NK-92 (cell line): ENCODE measurements around the gene KRTAP10-10.
"Not testable (repeated sequence)": the region's sequence is repeated elsewhere in the genome, so short reads cannot be mapped to it uniquely, and the experiment has no call there.

Experiments used
- DNase-seq: peaks from one replicate; lab custom pipeline; 2025; ENCODE audit not compliant: unreplicated experiment; lab: John Stamatoyannopoulos, UW

The KRTAP10-10 gene

GRCh38 chr21:44681861-44682579 is 44.9 kb downstream of the KRTAP10-10 start, which contains the start of gene KRTAP12-1:
Gene KRTAP12-1, minus strand, starts transcription at chr21:44682163. Its CDS starts 40 bp downstream, at chr21:44682123.
- DNase-seq = no peak

- DNase-seq = no peak
Observed at GRCh38 chr21:44682580-44683151, 45.5 kb downstream of the KRTAP10-10 start.

DNA sequence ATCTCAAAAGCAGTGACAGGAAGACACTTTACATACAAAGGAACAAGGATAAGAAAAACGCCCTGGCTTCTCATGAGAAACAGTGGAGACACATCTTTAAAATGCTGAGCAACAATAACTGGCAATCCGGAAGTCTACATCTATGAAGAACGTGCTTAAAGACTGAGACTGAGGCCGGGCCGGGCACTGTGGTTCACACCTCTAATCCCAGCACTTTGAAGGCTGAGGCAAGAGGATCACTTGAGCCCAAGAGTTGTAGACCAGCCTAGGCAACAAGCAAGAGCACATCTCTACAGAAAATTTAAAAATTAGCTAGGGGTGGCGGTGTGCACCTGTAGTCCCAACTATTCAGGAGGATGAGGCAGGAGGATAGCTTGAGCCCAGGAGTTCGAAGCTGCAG is 46.9 kb downstream of the KRTAP10-10 start:
- DNase-seq = no peak

DNA sequence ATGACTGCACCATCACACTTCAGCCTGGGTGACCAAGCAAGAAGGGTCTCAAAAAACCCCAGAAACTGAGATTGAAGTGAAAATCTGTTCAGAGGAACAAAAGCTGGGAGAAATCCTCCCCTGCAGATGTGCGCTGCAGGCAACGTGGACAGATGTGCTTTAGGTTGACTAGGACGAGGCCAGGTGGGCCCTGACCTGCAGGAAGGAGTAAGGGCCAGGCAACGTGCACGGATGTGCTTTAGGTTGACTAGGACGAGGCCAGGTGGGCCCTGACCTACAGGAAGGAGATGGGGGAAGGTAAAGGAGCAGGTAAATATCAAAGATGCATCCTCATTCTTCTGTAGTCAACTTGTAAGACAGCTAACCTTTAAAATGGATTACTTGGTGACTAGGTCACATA is 47.3 kb downstream of the KRTAP10-10 start:
- DNase-seq = no peak

DNA sequence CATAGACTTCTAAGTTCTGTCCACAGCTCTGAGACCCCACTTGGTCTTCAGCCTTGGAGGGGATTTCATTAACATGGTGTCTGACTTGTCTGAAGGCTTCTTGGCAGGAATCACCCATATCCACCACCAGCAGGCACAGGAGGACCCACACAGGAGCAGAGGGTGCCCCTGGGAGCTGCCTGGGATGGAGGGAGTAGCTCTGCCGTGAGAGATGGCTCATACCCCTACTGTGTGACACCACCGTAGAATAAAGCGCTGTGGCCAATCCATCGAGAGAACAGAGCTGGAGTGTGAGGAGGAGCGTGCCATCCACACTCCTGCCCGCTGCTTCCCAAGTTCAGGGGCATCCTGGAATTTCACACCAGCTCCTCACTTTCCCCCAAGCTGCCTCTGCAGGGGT is 47.9 kb downstream of the KRTAP10-10 start:
- not testable (repeated sequence) for DNase-seq

- DNase-seq = no peak
Observed at GRCh38 chr21:44686000-44686781, 49.0 kb downstream of the KRTAP10-10 start.

- DNase-seq = no peak
Observed at GRCh38 chr21:44686843-44687561, 49.8 kb downstream of the KRTAP10-10 start.

DNA sequence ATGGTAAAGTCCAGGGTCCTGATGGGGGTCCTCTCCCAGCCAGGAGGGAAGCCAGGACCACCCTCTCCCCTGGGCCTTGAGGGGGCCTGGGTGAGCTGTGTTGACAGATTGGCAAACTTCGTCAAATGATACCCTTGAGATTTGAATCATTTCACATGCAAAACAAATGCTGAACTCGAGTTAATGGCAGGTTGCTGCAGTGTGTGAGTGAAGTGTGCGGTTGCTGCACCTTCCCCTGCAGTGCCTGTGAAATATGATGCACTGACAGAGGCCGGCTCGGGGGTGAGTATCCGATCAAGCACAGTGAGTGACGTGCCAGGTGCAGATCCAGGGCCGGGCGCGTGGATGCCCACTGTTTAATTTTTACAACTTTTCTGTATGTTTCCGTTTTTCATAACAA is 50.5 kb downstream of the KRTAP10-10 start:
- no peak for DNase-seq
